ENCODE results near the gene HTRA2.
A peak's percentile ranks its signal among the peaks of the same experiment; 100 is the strongest.

HTRA2 gene

DNA sequence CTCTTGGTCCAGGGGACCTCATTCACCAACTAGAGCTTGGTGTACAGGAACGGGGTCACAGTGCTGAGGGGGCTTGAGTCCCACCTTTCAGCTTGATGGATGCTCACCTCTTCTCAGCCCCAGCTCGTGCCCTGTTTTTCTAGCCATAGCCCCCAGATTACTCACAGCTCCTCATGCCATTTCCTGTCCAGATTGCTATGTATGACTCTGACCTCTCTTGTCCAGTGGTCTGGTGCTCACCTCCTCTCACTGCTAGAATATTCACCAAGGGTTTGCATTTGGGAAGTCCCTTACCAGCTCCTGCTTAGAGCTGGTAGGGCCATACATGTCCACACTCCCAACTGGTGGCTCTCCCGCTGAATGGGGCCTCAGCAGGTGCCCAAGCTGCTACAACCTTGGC is 36.2 kb upstream of the HTRA2 start:
- H3K27me3 ChIP-seq (ENCODE audit: control insufficient read depth in 1 of 2, insufficient read depth in 2 of 2, low read length in 2 of 2) = peaks cover 9 to 17% of the 10 kb centered on the region in 2 donors
- H3K9me3 ChIP-seq (ENCODE audit: low read length) = no peaks in the 10 kb centered on the region
- H3K9ac ChIP-seq (ENCODE audit: low read length) = no peak overlapping the region
- H3K4me1 ChIP-seq (ENCODE audit: insufficient read depth, low read length) = peaks cover 11% of the 10 kb centered on the region
- H3K36me3 ChIP-seq (ENCODE audit: insufficient read depth, low read length) = peaks cover 51% of the 10 kb centered on the region
- H3K4me3 ChIP-seq (ENCODE audit: low read depth in 1 of 2, low read length in 2 of 2) = no peak overlapping the region
- H3K27ac ChIP-seq (ENCODE audit: low read depth, low read length) = no peak overlapping the region

DNA sequence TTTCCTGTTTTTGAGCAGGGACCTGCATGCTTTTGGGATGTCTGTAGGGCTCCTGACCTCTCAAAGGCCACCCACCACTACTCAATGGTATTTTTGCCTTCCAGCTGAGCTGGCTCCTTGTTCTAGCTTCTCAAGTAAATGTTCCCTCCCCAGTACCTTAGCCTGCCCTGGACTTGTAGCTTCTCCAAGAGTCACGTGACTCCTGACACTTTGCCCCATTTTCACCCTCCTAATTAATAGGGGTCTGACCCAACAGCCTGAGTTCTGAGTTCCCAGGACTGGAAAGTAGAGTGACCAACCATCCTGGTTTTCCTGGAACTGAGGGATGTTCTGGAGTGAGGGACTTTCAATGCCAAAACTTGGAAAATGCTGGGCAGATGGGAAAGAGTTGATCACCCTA is 34.3 kb upstream of the HTRA2 start:
- Histone ChIP-seq H3K4me1 (ENCODE audit: insufficient read depth, low read length) (peaks cover 16% of the 10 kb centered on the region), H3K27ac (ENCODE audit: low read depth, low read length) (no peak overlapping the region), H3K27me3 (ENCODE audit: control insufficient read depth in 1 of 2, insufficient read depth in 2 of 2, low read length in 2 of 2) (peaks cover 17 to 36% of the 10 kb centered on the region in 2 donors), H3K9me3 (ENCODE audit: low read length) (no peaks in the 10 kb centered on the region), H3K36me3 (ENCODE audit: insufficient read depth, low read length) (peaks cover 35% of the 10 kb centered on the region), H3K4me3 (ENCODE audit: low read depth in 1 of 2, low read length in 2 of 2) (no peak overlapping the region), H3K9ac (ENCODE audit: low read length) (no peak overlapping the region)

DNA sequence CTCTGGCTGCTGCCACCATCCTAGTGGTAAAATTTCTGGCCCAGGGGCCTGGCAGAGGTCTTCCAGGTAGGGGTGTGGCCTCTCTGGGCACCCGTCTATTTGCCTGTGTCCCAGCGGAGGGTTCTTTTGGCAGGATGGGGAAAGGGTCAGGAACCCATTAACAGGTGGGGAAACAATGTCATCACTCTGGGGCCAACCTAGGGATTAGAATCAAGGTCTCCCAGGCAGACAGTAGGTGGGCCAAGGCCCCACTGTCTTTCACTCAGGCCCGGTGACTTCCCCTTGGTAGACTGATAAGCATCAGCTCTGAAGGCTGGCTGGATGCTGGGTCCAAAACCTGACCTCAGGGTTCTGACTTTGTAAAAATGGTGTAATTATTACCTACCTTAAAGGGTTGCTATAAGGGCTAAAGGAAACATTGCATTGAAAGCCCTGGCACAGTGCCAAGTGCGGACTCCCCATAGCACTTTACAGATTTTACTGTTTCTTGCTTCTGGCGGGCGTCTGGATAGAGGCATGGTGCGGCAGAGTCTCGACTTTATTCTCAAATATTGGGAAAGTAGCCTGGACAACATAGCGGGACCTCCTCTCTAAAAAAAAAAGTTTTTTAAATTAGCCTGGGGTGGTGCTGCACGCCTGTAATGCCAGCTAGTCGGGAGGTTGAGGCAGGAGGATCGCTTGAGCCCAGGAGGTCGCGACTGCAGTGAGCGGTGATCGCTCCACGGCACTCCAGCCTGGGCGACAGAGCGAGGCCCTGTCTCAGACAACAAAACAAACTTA is 32.5 kb upstream of the HTRA2 start:
- H3K4me1 ChIP-seq (ENCODE audit: insufficient read depth, low read length) = peaks cover 16% of the 10 kb centered on the region
- no peaks in the 10 kb centered on the region for H3K9me3 ChIP-seq (ENCODE audit: low read length)
- peaks cover 18% of the 10 kb centered on the region for H3K36me3 ChIP-seq (ENCODE audit: insufficient read depth, low read length)
- H3K27ac ChIP-seq (ENCODE audit: low read depth, low read length) = no peak overlapping the region
- H3K9ac ChIP-seq (ENCODE audit: low read length) = no peak overlapping the region
- H3K4me3 ChIP-seq (ENCODE audit: low read depth in 1 of 2, low read length in 2 of 2) = peak overlapping the region; percentile 18 to 38
- H3K27me3 ChIP-seq (ENCODE audit: control insufficient read depth in 1 of 2, insufficient read depth in 2 of 2, low read length in 2 of 2) = peaks cover 22 to 54% of the 10 kb centered on the region in 2 donors

DNA sequence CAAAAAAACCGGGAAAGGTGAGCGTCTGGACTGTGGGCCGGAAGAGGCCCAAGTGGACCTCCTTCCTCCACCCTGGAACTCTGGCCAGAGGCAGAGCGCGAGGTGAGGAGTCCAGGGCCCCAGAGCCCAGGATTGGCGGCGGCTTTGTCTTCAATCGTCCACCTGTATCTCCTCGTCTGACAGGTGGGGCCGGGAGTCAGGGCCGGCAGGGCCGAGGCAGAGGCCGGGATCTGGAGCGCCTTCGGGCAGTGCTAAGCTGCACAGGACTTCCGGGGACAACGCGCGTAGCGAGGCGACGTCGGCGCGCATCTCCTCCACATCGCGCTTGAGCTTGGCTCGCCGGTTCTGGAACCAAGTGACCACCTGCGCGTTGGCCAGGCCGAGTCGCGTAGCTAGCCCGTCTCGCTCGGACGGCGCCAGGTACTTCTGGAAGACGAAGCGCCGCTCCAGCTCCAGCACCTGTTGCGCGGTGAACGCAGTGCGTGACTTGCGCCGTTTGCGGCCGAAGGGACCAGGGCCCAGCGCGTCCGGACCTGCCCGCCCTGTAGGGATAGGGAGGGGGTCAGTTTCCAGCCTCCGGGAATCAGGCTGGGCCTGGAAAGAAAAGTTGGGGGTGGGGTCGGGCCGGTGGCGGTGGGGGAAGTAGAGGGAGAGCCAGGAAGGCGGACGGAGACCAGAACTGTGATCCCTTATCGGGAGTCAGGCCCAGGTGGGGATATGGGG is 31.8 kb upstream of the HTRA2 start:
- Histone ChIP-seq H3K4me1 (ENCODE audit: insufficient read depth, low read length) (peaks cover 16% of the 10 kb centered on the region), H3K9ac (ENCODE audit: low read length) (no peak overlapping the region), H3K4me3 (ENCODE audit: low read depth in 1 of 2, low read length in 2 of 2) (peak overlapping the region; percentile 18 to 38)

DNA sequence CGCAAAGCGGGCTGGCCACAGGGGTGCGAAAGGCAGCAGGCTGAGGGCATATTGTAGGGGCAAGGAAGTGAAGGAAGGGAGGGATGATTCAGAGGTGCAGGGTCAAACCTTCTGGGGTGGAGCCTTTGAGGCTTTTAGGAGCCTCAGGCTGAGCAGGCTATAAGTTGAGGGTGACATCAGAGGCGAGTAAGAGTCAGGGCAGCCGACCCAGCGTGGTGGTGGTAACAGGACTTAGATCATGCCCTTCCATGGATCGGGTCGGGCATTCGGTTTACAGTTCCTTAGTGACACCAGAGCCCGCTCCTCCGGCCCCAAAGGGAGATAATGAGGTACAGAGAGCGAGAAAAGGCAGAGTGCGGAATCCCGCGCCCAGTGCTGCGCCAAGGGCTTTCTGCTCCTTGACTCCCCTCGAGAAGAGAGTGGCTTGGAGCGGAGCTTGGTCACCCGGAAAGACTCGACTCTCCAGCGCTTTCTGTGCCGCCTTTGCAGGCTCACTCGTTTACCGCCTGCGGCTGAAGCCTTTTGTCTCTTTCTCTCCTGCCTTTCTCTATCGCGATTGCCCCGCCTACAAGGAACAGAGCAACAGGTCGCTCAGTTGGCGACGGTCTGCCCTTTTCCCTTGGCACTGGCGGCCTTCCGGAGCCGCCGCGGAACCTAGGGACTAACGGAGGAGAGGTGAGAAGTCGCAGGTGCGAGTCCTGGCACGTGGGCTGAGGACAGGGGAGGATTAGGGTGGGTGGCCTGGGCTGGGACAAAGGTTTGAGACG is 31.1 kb upstream of the HTRA2 start:
- no peaks in the 10 kb centered on the region for H3K9me3 ChIP-seq (ENCODE audit: low read length)
- H3K4me1 ChIP-seq (ENCODE audit: insufficient read depth, low read length) = peaks cover 16% of the 10 kb centered on the region
- no peak overlapping the region for H3K27ac ChIP-seq (ENCODE audit: low read depth, low read length)
- peak overlapping the region in 1 of 2 donors; percentile 38 for H3K4me3 ChIP-seq (ENCODE audit: low read depth in 1 of 2, low read length in 2 of 2)
- no peak overlapping the region for H3K9ac ChIP-seq (ENCODE audit: low read length)
- peaks cover 22 to 68% of the 10 kb centered on the region in 2 donors for H3K27me3 ChIP-seq (ENCODE audit: control insufficient read depth in 1 of 2, insufficient read depth in 2 of 2, low read length in 2 of 2)
- peaks cover 4% of the 10 kb centered on the region for H3K36me3 ChIP-seq (ENCODE audit: insufficient read depth, low read length)

More for the DNA sequence above, 31.8 kb upstream of the HTRA2 start:
- no peaks in the 10 kb centered on the region for H3K9me3 ChIP-seq (ENCODE audit: low read length)
- peaks cover 22 to 61% of the 10 kb centered on the region in 2 donors for H3K27me3 ChIP-seq (ENCODE audit: control insufficient read depth in 1 of 2, insufficient read depth in 2 of 2, low read length in 2 of 2)
- peaks cover 10% of the 10 kb centered on the region for H3K36me3 ChIP-seq (ENCODE audit: insufficient read depth, low read length)
- no peak overlapping the region for H3K27ac ChIP-seq (ENCODE audit: low read depth, low read length)

DNA sequence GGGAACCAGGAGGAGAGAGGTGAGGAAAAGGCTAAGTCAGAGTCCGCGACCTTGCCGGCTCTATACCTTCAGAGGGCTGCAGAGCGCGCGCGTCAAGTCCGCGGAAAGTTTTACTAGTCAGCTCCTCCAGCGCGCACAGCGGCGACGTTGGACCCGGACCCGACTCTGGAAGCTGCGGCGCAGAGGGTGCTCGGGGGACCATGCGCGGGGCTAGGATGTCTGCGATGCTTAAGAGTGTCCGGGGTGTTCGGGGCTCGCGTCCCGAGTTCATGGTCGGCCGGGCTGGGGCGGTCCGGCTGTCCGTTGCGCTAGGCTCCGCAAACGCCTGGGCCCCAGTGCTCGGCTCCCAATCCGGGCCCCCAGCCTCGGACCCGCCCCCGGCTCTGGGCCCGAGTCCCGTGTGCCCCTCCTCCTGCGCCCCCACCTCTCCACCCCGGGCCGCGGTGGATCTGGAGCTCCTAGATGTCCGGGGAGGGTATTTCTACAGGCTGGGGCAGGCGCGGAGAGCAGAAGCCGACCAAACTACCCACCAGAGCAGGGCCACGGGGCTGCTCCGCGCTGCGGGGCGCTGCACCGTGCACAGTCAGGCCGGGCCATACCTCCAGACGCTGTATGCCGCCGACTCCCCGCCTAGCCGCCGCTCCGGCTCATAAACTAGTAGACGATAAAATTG is 30.3 kb upstream of the HTRA2 start, which contains the start of gene LBX2:
Gene LBX2 (minus strand): TSS at position 337 of the 673 bp plus-strand sequence. CDS start 66 bp downstream, at position 271.
- Histone ChIP-seq H3K4me3 (ENCODE audit: low read depth in 1 of 2, low read length in 2 of 2) (peak within 1 kb of the TSS; percentile 5 to 38), H3K4me1 (ENCODE audit: insufficient read depth, low read length) (peaks cover 16% of the 10 kb centered on the region), H3K27ac (ENCODE audit: low read depth, low read length) (no peak within 1 kb of the TSS), H3K27me3 (ENCODE audit: control insufficient read depth in 1 of 2, insufficient read depth in 2 of 2, low read length in 2 of 2) (peaks cover 24 to 75% of the 10 kb centered on the region in 2 donors), H3K36me3 (ENCODE audit: insufficient read depth, low read length) (peaks cover 2% of the 10 kb centered on the region), H3K9me3 (ENCODE audit: low read length) (no peaks in the 10 kb centered on the region), H3K9ac (ENCODE audit: low read length) (no peak within 1 kb of the TSS)

DNA sequence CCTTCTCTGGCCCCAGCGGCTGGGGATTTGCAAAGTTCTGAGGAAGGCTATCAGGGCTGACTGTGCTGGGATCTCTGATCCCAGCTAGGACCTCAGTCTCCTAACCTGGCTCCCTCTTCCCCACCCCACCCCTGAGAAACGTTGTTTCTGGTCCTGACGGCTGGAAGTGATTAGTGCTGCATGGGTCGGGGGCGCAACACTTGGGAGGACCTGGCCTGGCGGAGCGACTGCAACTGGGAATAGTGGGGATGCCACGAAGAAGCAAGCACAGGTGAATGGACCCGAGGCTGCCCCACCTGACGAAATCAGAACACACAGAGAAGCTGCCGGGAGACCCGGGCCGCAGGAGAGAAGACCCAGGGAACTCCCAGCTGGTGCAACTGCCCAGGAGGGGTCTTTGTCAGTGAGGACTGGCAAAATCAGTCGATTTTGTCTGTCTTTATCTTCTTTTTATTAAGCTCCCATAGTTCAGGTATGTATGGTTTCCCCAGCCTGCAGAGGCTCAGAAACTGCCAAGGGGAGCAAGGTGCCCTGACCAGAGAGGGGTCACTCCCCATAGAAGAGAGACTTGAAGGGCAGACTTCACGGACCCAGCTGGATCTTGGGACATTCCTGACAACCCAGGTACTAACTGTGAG is 29.7 kb upstream of the HTRA2 start:
- no peaks in the 10 kb centered on the region for H3K9me3 ChIP-seq (ENCODE audit: low read length)
- H3K27ac ChIP-seq (ENCODE audit: low read depth, low read length) = no peak overlapping the region
- H3K27me3 ChIP-seq (ENCODE audit: control insufficient read depth in 1 of 2, insufficient read depth in 2 of 2, low read length in 2 of 2) = peaks cover 29 to 82% of the 10 kb centered on the region in 2 donors
- no peak overlapping the region for H3K9ac ChIP-seq (ENCODE audit: low read length)
- H3K4me1 ChIP-seq (ENCODE audit: insufficient read depth, low read length) = peaks cover 16% of the 10 kb centered on the region
- H3K4me3 ChIP-seq (ENCODE audit: low read depth in 1 of 2, low read length in 2 of 2) = peak overlapping the region in 1 of 2 donors; percentile 5
- H3K36me3 ChIP-seq (ENCODE audit: insufficient read depth, low read length) = peaks cover 9% of the 10 kb centered on the region

DNA sequence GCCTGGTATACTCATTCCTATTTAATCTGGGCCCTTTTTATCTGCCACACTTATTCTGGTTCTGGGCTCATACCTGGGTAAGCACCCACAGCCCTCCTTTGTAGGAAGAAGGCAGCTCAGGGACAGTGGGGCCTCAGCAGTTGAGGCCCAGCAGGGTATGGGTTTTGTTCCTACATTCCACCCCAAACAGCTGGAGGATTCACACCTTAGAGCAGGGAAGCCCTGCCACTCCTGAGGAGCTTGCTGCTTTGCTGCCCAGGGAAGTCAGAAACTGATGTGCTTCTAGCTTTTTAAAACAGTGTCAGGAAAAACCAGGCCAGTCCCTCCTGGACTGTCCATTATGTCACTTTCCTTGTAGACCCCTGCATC is 29.2 kb upstream of the HTRA2 start:
- Histone ChIP-seq H3K27ac (ENCODE audit: low read depth, low read length) (no peak overlapping the region), H3K27me3 (ENCODE audit: control insufficient read depth in 1 of 2, insufficient read depth in 2 of 2, low read length in 2 of 2) (peaks cover 29 to 82% of the 10 kb centered on the region in 2 donors), H3K4me1 (ENCODE audit: insufficient read depth, low read length) (peaks cover 19% of the 10 kb centered on the region)

DNA sequence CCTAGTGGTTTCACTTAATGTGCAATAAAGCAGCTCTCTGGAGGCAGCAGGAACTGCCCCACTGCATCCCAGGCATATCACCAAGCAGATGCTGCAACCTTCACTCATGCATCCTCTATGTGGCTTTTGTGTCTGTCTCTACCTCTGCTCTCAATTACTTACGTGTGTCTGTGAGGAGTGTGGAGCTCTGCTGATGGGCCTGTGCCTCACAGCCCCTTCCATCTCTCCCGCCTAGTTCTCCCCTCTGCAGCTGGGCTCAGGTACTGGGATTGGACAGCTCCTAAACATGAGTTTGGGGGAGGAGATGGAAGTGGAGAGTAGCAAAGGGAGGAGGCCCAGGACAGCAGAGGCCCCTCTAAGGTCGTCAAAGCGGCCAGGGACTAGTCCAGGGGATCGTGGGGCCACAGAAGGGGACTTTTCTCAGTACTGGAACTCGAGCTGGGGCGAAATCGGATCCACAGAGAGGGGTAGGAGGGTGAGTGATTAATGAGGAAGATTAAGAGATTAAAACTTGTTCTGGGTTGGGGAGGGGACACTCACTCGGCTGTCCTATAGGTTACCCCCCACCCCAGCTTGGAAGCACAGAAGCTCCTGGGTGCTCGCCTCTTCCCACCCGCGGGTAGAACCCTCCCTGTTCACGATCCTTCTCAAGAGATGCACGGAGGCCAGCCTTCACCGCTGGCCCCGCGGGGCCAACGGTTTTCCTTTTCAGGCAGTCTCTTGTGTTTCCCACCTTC is 28.2 kb upstream of the HTRA2 start:
- Histone ChIP-seq H3K27ac (ENCODE audit: low read depth, low read length) (no peak overlapping the region), H3K36me3 (ENCODE audit: insufficient read depth, low read length) (peaks cover 14% of the 10 kb centered on the region), H3K27me3 (ENCODE audit: control insufficient read depth in 1 of 2, insufficient read depth in 2 of 2, low read length in 2 of 2) (peaks cover 29 to 82% of the 10 kb centered on the region in 2 donors), H3K4me3 (ENCODE audit: low read depth in 1 of 2, low read length in 2 of 2) (no peak overlapping the region), H3K9ac (ENCODE audit: low read length) (no peak overlapping the region), H3K9me3 (ENCODE audit: low read length) (no peaks in the 10 kb centered on the region), H3K4me1 (ENCODE audit: insufficient read depth, low read length) (peaks cover 28% of the 10 kb centered on the region)

More for the DNA sequence above, 29.2 kb upstream of the HTRA2 start:
- Histone ChIP-seq H3K9me3 (ENCODE audit: low read length) (no peaks in the 10 kb centered on the region), H3K9ac (ENCODE audit: low read length) (no peak overlapping the region), H3K36me3 (ENCODE audit: insufficient read depth, low read length) (peaks cover 14% of the 10 kb centered on the region), H3K4me3 (ENCODE audit: low read depth in 1 of 2, low read length in 2 of 2) (no peak overlapping the region)

DNA sequence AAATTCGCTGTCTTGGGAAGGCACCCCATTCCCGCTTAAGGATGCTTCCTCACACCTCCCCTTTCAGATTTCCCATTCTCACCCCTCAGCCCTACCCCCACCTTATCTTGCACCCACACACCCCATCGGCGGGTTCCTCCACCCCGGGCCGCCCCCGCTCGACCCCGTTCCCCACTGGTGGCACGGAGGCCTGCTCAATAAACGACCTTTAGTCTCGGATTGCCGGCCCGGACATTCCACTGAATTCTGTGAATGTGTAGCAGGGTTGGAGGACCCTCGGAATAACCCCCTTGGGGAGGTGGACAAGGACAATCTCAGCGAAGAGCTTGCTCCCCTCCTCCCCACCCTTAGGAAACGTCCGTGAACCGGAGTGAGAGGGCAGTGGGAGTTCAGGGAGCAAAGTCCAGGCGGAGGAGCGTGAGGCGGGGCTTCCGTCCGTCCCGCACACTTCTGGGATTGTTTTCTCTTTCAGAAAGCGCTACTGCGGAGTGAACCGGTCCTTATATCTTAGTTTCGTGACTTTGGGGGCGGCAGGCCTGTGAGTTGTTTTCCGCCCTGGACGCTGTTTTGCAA is 27.5 kb upstream of the HTRA2 start:
- Histone ChIP-seq H3K4me1 (ENCODE audit: insufficient read depth, low read length) (peaks cover 33% of the 10 kb centered on the region), H3K9me3 (ENCODE audit: low read length) (no peaks in the 10 kb centered on the region), H3K36me3 (ENCODE audit: insufficient read depth, low read length) (peaks cover 14% of the 10 kb centered on the region), H3K27me3 (ENCODE audit: control insufficient read depth in 1 of 2, insufficient read depth in 2 of 2, low read length in 2 of 2) (peaks cover 29 to 78% of the 10 kb centered on the region in 2 donors), H3K9ac (ENCODE audit: low read length) (no peak overlapping the region), H3K4me3 (ENCODE audit: low read depth in 1 of 2, low read length in 2 of 2) (peak overlapping the region; percentile 43 to 45), H3K27ac (ENCODE audit: low read depth, low read length) (no peak overlapping the region)
